K562 (cell line): ENCODE measurements around the gene MAP1LC3A. TPM values are rescaled to one million over a fixed set of nuclear protein-coding genes. Genes with fewer than 3 reads are reported as not detected.

Source experiments
- CREB1 ChIP-seq, 2 experiments: sonication (generic) in 1 of 2; formaldehyde crosslinking in 1 of 2; IDR thresholded peaks; 2 replicates each; pipeline versions ENCODE4 v1.6.1 to v1.8.0; 2012 to 2022; ENCODE audit warnings: inconsistent platforms in 1 of 2, mild to moderate bottlenecking in 1 of 2, missing genetic modification reagents in 1 of 2, moderate library complexity in 1 of 2
- FOXM1 ChIP-seq, 2 experiments: fragments of 450-650 bp in 1 of 2; sonication (generic) in 1 of 2; formaldehyde crosslinking in 1 of 2; IDR thresholded peaks; 2 replicates each; pipeline versions ENCODE4 v1.6.1 to v1.9.0; 2017 to 2022; ENCODE audit warnings: low read depth in 2 of 2, mild to moderate bottlenecking in 2 of 2, missing genetic modification reagents in 1 of 2, moderate library complexity in 1 of 2
- MEF2A ChIP-seq: IDR thresholded peaks from 2 replicates; pipeline ENCODE4 v1.6.1; 2011; ENCODE audit warnings: low read depth, mild to moderate bottlenecking, low read length, moderate library complexity; ENCODE audit not compliant: control insufficient read depth
- MTF1 ChIP-seq: fragments of 250-450 bp; sonication (Bioruptor Pico); IDR thresholded peaks from 2 replicates; pipeline ENCODE4 v1.9.0; 2021; ENCODE audit warnings: moderate library complexity, mild to moderate bottlenecking, inconsistent platforms, borderline replicate concordance
- SMAD1 ChIP-seq: fragments of 150-350 bp; IDR thresholded peaks from 2 replicates; pipeline ENCODE4 v1.6.1; 2014; ENCODE audit warnings: low read length, low read depth; ENCODE audit not compliant: partially characterized antibody
- TAF15 ChIP-seq: fragments of 200-400 bp; formaldehyde crosslinking; IDR thresholded peaks from 2 replicates; pipeline ENCODE4 v1.6.1; 2017; ENCODE audit warnings: mild to moderate bottlenecking, low read depth, low read length, moderate library complexity
- ZBTB5 ChIP-seq: fragments of 450-650 bp; IDR thresholded peaks from 2 replicates; pipeline ENCODE4 v1.6.1; 2017; ENCODE audit warnings: antibody characterized with exemption
- ZFP36 ChIP-seq: fragments of 150-350 bp; IDR thresholded peaks from 2 replicates; pipeline ENCODE4 v1.6.1; 2018; ENCODE audit warnings: low read length, low read depth; ENCODE audit not compliant: partially characterized antibody
- ZNF12 ChIP-seq: sonication (generic); formaldehyde crosslinking; IDR thresholded peaks from 2 replicates; pipeline ENCODE4 v1.4.0; 2020; ENCODE audit warnings: mild to moderate bottlenecking, missing genetic modification reagents
- ZNF282 ChIP-seq: sonication (generic); formaldehyde crosslinking; IDR thresholded peaks from 2 replicates; pipeline ENCODE4 v1.8.1; 2023; ENCODE audit warnings: missing genetic modification reagents
- polyA plus RNA-seq, 8 experiments: library from polyadenylated mRNA; depleted of rRNA in 4 of 8; stranded (reverse) in 5 of 8; unstranded in 3 of 8; fragments of >200 nt; fragmentation: Nextera tagmentation in 2 of 8; fragmentation: Illumina TruSeq in 1 of 8; extraction: Ambion mirVana in 2 of 8; extraction: Trizol in 1 of 8; gene quantifications; 2 replicates each; pipeline versions ENCODE4 v1.2.1 to v1.2.3, GENCODE V29; 2011 to 2014; ENCODE audit warnings: inconsistent platforms in 1 of 8, missing spikeins in 1 of 8
- total RNA-seq, 7 experiments: library from RNA; depleted of rRNA in 6 of 7; stranded (reverse); fragments of >200 nt in 6 of 7; fragmentation: Illumina TruSeq in 2 of 7; extraction: Trizol in 2 of 7; gene quantifications; 2 replicates each; pipeline versions ENCODE4 v1.2.1 to v1.2.3, GENCODE V29; 2011 to 2021; ENCODE audit warnings: low replicate concordance in 1 of 7
- TF ChIP-seq, protein P1 (sequence below): fragments of 250-450 bp; sonication (Bioruptor Pico); IDR thresholded peaks from 2 replicates; pipeline ENCODE4 v1.5.0; 2022; ENCODE audit warnings: mild to moderate bottlenecking

MAP1LC3A gene
- total and polyA plus RNA-seq, 9 of the 15 experiments (the other 6 are each of a cell fraction or from before 2014, with no cell fraction given): 0.27 to 0.38 TPM; not detected in 7

GRCh38 chr20:34532756-34533155, 25.8 kb upstream of the MAP1LC3A start (continued):
- TF ChIP-seq CREB1 (IDR thresholded peaks at IDR 0.05) (no peak), CREB1 (CRISPR knock-in tag; IDR thresholded peaks at IDR 0.05) (no peak), TAF15 (no peak), ZNF282 (CRISPR knock-in tag) (no peak), FOXM1 (IDR thresholded peaks at IDR 0.05; ENCODE audit: low read depth) (no peak), FOXM1 (CRISPR knock-in tag; IDR thresholded peaks at IDR 0.05; ENCODE audit: low read depth) (no peak), MEF2A (no peak), ZBTB5 (no peak), ZNF12 (CRISPR knock-in tag) (no peak), MTF1 (CRISPR knock-in tag) (no peak), ZFP36 (no peak), SMAD1 (no peak)
- TF ChIP-seq, protein P1, sequence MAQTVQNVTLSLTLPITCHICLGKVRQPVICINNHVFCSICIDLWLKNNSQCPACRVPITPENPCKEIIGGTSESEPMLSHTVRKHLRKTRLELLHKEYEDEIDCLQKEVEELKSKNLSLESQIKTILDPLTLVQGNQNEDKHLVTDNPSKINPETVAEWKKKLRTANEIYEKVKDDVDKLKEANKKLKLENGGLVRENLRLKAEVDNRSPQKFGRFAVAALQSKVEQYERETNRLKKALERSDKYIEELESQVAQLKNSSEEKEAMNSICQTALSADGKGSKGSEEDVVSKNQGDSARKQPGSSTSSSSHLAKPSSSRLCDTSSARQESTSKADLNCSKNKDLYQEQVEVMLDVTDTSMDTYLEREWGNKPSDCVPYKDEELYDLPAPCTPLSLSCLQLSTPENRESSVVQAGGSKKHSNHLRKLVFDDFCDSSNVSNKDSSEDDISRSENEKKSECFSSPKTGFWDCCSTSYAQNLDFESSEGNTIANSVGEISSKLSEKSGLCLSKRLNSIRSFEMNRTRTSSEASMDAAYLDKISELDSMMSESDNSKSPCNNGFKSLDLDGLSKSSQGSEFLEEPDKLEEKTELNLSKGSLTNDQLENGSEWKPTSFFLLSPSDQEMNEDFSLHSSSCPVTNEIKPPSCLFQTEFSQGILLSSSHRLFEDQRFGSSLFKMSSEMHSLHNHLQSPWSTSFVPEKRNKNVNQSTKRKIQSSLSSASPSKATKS: no peak
